Measurements from ENCODE around the gene SLC25A33.

Gene SLC25A33

DNA sequence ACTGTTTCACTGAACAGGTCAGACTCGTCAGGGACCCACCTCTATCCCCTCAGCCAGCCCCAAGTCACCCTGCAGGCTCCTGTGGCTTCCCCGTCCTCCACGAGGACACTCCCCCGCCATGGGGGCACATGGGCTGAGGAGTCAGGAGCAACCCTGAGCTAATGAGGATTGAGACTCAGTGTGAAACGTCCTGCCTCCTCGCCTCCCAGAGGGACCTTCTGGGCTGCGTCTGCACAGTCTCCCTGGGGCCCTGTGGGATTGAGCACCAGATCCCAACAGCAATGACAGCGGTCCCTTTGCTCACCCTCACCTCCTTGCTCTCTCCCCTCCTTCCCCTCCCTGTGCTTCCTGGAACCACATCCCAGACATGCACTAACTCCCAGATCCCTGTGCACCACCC, 18.9 kb upstream of the SLC25A33 start:
- no peaks in the 10 kb centered on the region for H3K27me3 Mint-ChIP-seq
- no peaks in the 10 kb centered on the region for H3K4me1 Mint-ChIP-seq
- no peak overlapping the region for H3K27ac Mint-ChIP-seq
- no peaks in the 10 kb centered on the region for H3K9me3 Mint-ChIP-seq
- H3K4me3 Mint-ChIP-seq = no peak overlapping the region
- DNase-seq = no peak
- H3K36me3 Mint-ChIP-seq = no peaks in the 10 kb centered on the region
- ATAC-seq (replicated peaks) = no peak

DNA sequence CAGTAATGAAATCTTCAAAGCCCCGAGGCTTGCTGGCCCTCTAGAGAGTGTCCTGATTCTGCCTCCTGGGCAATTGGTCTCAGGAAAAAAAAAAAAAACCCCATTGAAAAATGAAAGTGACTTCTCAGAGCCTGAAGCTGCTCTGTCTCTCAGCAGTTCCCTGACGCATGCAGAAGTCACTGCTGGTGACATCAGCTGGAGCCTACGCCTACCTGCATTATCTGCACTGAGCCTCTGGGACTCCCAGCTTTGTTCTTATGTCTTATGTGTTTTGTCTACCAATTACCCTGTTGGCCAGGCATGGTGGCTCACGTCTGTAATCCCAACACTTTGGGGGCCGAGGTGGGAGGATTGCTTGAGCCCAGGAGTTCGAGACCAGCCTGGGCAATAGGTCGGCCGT, 10.1 kb upstream of the SLC25A33 start:
- H3K9me3 Mint-ChIP-seq = no peaks in the 10 kb centered on the region
- no peak overlapping the region for H3K4me3 Mint-ChIP-seq
- H3K36me3 Mint-ChIP-seq = no peaks in the 10 kb centered on the region
- DNase-seq = no peak
- peaks cover 2 to 19% of the 10 kb centered on the region in 2 donors for H3K4me1 Mint-ChIP-seq
- ATAC-seq (replicated peaks) = peak; percentile 25 to 68
- H3K27ac Mint-ChIP-seq = no peak overlapping the region
- no peaks in the 10 kb centered on the region for H3K27me3 Mint-ChIP-seq

DNA sequence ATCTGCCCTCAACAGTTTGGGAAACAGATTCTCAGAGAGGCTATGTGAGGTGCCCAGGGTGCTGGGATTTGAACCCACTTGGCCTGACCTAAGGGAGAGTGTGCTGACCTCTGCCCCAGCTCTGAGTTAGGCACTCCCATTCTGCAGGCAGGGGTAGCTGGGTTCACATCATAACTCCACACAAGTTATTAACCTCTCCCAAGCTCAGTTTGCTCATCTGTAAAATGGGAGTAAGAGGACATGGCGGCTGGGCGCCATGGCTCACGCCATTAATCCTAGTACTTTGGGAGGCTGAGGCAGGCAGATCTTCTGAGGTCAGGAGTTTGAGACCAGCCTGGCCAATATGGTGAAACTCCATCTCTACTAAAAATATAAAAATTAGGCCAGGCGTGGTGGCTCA, 8.9 kb upstream of the SLC25A33 start:
- ATAC-seq (replicated peaks) = no peak
- DNase-seq = no peak
- no peaks in the 10 kb centered on the region for H3K9me3 Mint-ChIP-seq
- H3K36me3 Mint-ChIP-seq = no peaks in the 10 kb centered on the region
- H3K4me3 Mint-ChIP-seq = no peak overlapping the region
- no peaks in the 10 kb centered on the region for H3K27me3 Mint-ChIP-seq
- H3K27ac Mint-ChIP-seq = no peak overlapping the region
- H3K4me1 Mint-ChIP-seq = peaks cover 2 to 19% of the 10 kb centered on the region in 2 donors

DNA sequence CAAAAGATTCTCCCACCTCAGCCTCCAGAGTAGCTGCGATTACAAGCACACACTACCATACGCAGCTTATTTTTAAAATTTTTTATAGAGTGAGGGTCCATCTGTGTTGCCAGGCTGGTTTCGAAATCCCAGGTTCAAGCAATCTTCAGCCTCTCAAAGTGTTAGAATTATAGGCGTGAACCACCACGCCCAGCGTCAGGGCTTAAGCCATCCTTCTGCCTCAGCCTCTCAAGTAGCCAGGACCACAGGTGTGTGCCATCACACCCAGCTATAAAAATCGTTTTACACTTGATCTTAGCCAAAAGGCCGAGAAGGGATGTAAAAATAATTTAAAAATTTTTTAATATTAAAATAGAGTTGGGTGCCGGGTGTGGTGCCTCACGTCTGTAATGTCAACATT, 4.3 kb upstream of the SLC25A33 start:
- ATAC-seq (replicated peaks) = no peak
- Mint-ChIP-seq H3K4me3 (no peak overlapping the region), H3K4me1 (peaks cover 8 to 15% of the 10 kb centered on the region in 2 donors), H3K27me3 (no peaks in the 10 kb centered on the region), H3K36me3 (peaks cover 0 to 1% of the 10 kb centered on the region in 2 donors), H3K27ac (no peak overlapping the region), H3K9me3 (peaks cover 0 to 1% of the 10 kb centered on the region in 2 donors)
- DNase-seq = no peak

DNA sequence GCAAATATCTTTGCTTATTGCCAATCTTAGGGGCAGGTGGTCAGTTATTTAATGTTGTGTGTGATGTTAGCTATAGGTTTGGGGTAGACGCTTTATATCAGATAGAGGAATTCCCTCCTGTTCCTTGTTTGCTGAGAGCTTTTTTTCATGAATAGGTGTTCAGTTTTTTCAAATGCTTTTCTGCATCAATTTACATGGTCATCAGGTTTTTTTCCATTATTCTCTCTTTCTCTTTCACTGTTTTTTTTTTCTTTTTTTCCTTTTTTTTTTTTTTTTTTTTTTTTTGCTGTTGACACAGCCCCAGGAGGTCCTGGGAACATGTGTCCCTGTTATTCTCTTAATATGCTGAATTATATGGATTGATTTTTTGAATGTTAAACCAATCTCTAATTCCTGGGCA, 3.0 kb upstream of the SLC25A33 start:
- H3K4me3 Mint-ChIP-seq = no peak overlapping the region
- no peak overlapping the region for H3K27ac Mint-ChIP-seq
- no peaks in the 10 kb centered on the region for H3K27me3 Mint-ChIP-seq
- H3K36me3 Mint-ChIP-seq = peaks cover 0 to 1% of the 10 kb centered on the region in 2 donors
- peaks cover 0 to 1% of the 10 kb centered on the region in 2 donors for H3K9me3 Mint-ChIP-seq
- DNase-seq (no peak), ATAC-seq (replicated peaks) (no peak)
- peaks cover 14 to 28% of the 10 kb centered on the region in 2 donors for H3K4me1 Mint-ChIP-seq

DNA sequence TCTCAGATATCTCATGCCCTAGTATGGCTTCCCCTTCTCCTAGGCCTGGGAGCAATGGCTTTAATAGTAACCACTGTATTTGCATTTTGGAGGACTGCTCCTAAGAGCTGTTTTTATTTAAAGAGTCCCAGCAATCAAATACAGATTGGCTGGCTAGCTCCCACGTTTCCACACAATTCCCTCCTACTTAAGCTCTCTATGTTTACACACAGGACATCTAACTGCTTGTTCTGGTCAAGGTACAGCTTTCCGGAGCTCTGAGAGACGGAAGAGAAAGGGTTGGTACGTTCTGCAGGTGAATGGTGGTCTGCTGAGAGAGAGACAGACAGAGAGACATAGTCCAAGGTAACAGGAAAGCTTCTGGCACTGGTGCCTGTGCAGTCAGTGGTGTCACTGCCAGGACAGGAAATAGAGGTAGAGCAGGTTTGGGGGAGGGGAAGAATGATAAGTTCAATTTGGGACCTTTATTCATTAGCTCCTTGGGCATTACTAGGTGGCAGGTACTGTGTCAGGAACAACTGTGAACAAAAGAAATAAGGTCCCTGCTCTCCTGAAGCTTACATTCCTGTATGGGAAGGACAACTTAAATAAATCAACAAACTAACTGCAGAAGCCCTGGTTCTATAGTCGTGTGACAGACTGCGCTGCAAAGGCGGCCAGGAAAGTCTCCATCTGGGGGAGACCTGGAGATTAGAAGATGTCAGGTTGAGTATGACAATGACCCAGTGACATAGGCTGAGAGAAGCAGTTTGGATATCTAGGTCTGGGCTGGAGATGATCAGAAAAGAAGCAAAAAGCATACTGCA, 1.2 kb upstream of the SLC25A33 start:
- Mint-ChIP-seq H3K4me3 (peak overlapping the region in 1 of 2 donors; percentile 5), H3K4me1 (peaks cover 19 to 39% of the 10 kb centered on the region in 2 donors), H3K27me3 (no peaks in the 10 kb centered on the region), H3K27ac (peak overlapping the region; percentile 44), H3K36me3 (peaks cover 5 to 7% of the 10 kb centered on the region in 2 donors), H3K9me3 (peaks cover 0 to 1% of the 10 kb centered on the region in 2 donors)
- DNase-seq = no peak
- no peak for ATAC-seq (replicated peaks)

DNA sequence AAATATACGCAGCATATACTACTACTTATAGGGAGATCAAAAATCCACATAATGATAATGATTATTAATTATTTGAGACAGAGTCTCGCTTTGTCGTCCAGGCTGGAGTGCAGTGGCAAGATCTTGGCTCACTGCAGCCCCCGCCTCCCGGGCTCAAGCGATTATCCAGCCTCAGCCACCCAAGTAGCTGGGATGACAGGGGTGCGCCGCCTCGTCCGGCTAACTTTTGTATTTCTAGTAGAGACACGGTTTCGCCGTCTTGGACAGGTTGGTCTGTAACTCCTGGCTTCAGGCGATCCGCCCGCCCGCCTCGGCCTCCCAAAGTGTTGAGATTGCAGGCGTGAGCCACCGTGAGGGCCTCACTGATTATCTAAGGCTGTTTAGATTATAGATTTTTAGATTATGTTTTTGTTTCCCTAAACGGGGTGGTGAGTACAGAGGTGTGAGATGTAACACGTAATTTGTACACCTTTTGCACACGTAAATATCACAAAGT, 548 bp upstream of the SLC25A33 start:
- H3K4me1 Mint-ChIP-seq = peaks cover 19 to 39% of the 10 kb centered on the region in 2 donors
- H3K27me3 Mint-ChIP-seq = no peaks in the 10 kb centered on the region
- peaks cover 5 to 7% of the 10 kb centered on the region in 2 donors for H3K36me3 Mint-ChIP-seq
- ATAC-seq (replicated peaks) (no peak), DNase-seq (no peak)
- H3K9me3 Mint-ChIP-seq = peaks cover 0 to 1% of the 10 kb centered on the region in 2 donors
- H3K27ac Mint-ChIP-seq = peak overlapping the region; percentile 86
- H3K4me3 Mint-ChIP-seq = peak overlapping the region; percentile 69 to 70

DNA sequence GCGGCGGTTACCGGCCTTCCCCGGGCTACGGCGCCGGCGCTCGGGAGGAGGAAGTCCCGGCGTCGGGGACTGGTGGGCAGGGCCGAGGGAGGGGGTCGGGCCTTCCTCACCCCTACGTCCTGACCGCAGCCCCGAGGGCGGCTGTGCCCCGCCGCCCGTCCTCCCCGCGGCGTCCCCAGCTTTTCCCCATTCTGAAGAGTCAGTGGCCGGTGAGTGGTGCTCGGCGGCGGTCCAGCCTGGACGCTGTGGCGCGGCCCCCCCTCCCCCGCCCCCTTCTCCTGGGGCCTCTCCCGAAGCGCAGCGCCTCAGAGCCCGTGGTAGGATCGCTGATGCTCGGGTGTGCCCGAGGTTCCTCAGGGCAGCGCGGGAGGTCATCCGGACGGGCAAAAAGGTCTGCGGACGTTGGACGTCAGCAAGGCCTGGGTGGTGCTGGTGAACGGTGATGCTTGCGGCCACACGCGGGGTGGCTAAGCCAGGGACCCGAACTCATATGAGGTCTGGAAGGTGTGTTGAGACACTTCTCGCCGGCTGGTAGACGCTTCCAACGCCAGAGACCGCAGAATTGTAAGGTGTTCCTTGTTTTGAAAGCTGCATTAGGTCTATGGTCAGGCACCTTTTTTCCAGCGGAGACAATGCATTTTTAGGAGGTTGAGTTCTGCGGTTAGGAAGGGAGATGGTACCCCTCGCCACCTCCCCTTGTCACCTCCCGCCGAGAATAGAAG, 725 bp downstream of the SLC25A33 start:
- peaks cover 7 to 9% of the 10 kb centered on the region in 2 donors for H3K36me3 Mint-ChIP-seq
- H3K27ac Mint-ChIP-seq = peak overlapping the region; percentile 96
- DNase-seq (no peak), ATAC-seq (replicated peaks) (peak; percentile 65 to 67)
- H3K4me3 Mint-ChIP-seq = peak overlapping the region; percentile 93
- H3K27me3 Mint-ChIP-seq = no peaks in the 10 kb centered on the region
- peaks cover 21 to 46% of the 10 kb centered on the region in 2 donors for H3K4me1 Mint-ChIP-seq
- peaks cover 0 to 1% of the 10 kb centered on the region in 2 donors for H3K9me3 Mint-ChIP-seq

DNA sequence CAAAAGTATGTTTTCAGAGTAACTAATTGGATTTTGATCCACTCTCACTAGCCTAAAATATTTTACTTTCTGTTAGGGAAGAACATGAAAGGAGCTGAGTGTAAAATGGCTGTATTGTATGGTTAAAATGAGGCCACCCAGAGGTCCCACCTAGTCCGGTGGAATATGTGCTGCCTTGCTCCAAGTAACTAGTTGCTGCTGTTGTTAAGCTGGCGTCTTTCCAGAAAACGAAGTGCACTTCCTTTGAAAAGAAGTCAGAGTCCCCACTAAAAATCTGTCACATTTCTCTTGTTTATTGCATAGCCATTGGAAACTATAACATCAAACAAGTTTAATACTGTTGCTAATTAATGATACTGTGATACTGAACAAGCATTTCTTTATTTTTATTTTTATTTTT, 3.2 kb downstream of the SLC25A33 start:
- Mint-ChIP-seq H3K4me3 (peak overlapping the region; percentile 29 to 62), H3K27ac (no peak overlapping the region), H3K4me1 (peaks cover 26 to 58% of the 10 kb centered on the region in 2 donors), H3K36me3 (peaks cover 9 to 16% of the 10 kb centered on the region in 2 donors), H3K9me3 (no peaks in the 10 kb centered on the region), H3K27me3 (no peaks in the 10 kb centered on the region)
- ATAC-seq (replicated peaks) (no peak), DNase-seq (no peak)

DNA sequence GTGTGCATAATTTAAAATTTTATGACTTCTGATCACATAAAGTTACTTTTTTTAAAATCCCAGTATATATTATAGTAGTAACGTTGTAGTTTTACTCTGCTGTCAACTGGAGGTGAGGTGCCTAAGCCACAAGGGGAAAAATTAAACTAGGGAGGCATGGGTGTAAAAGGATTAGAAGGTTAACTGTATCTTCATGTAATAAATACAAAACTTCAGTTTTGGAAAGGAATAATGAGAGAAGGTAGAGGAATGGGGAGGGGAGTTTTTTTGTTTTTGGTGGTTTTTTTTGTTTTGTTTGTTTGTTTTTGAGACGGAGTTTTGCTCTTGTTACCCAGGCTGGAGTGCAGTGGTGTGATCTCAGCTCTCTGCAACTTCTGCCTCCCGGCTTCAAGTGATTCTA, 5.7 kb downstream of the SLC25A33 start:
- Mint-ChIP-seq H3K27me3 (no peaks in the 10 kb centered on the region), H3K27ac (no peak overlapping the region), H3K4me3 (no peak overlapping the region), H3K36me3 (peaks cover 16 to 28% of the 10 kb centered on the region in 2 donors), H3K9me3 (no peaks in the 10 kb centered on the region), H3K4me1 (peaks cover 23 to 57% of the 10 kb centered on the region in 2 donors)
- DNase-seq = no peak
- no peak for ATAC-seq (replicated peaks)

DNA sequence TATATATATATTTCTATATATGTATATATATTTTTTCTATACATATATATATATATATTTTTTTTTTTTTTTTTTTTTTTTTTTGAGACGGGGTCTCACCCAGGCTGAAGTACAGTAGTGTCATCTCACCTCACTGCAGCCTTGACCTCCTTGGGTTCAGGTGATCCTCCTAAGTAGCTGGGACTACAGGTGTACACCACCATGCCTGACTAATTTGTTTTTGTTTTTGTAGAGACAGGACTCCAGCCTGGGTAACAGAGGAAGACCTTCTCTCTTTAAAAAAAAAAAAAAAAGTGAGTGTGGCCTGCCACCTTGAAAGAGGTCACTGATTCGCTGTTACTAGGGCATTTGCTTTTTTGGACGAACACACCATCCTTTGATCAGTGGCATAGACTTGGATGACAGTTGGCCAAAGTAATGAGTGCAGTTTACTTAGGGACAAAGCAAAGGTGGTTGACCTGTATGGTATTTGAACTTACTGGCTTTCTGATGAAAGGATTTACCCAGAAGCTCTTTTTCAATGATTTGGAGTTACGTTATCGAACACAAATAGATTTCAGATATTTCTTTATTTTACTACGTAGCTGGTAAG, 10.8 kb downstream of the SLC25A33 start:
- ATAC-seq (replicated peaks) = no peak
- Mint-ChIP-seq H3K36me3 (peaks cover 20 to 26% of the 10 kb centered on the region in 2 donors), H3K4me1 (peaks cover 12 to 25% of the 10 kb centered on the region in 2 donors), H3K4me3 (no peak overlapping the region), H3K27ac (no peak overlapping the region), H3K9me3 (no peaks in the 10 kb centered on the region), H3K27me3 (no peaks in the 10 kb centered on the region)
- DNase-seq = no peak

DNA sequence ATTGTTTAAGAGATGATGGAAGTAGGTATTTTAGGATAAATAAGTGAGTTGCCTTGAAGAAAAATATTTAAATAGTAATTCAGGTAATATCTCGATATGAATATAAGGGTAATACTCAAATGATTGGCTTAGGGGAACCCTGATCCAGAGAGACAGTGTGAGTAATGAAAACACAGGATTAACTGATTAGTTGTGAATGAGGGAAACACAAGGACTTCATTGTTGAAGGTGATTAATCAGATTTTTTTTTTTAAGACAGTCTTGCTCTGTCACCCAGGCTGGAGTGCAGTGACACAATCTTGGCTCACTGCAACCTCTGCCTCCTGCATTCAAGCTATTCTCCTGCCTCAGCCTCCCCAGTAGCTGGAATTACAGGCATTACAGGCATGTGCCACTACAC, 12.7 kb downstream of the SLC25A33 start:
- Mint-ChIP-seq H3K27ac (no peak overlapping the region), H3K36me3 (peaks cover 33 to 38% of the 10 kb centered on the region in 2 donors), H3K4me1 (peaks cover 9 to 18% of the 10 kb centered on the region in 2 donors), H3K9me3 (no peaks in the 10 kb centered on the region), H3K27me3 (no peaks in the 10 kb centered on the region), H3K4me3 (no peak overlapping the region)
- no peak for DNase-seq
- no peak for ATAC-seq (replicated peaks)

DNA sequence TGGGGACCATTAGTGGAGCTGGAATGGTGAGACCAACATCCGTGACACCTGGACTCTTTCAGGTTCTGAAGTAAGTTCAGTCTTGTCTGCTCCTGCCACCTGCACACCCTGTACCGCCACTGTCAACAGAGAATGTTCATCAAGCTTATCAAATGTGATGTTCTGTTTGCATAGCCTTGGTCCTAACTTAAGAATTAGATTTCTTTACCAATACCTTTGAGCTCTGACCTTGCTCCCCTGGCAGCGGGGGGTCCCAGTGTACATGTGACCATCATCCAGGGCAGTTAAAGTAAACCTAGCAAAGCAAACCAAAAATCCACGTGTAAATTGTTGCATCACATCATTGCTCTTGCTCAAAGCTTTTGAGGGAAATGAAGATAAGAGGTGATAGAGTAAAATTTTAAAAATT, 14.5 kb downstream of the SLC25A33 start:
- H3K4me3 Mint-ChIP-seq = no peak overlapping the region
- no peaks in the 10 kb centered on the region for H3K9me3 Mint-ChIP-seq
- no peak overlapping the region for H3K27ac Mint-ChIP-seq
- DNase-seq = no peak
- no peak for ATAC-seq (replicated peaks)
- H3K4me1 Mint-ChIP-seq = peaks cover 6 to 8% of the 10 kb centered on the region in 2 donors
- no peaks in the 10 kb centered on the region for H3K27me3 Mint-ChIP-seq
- H3K36me3 Mint-ChIP-seq = peaks cover 35 to 36% of the 10 kb centered on the region in 2 donors

DNA sequence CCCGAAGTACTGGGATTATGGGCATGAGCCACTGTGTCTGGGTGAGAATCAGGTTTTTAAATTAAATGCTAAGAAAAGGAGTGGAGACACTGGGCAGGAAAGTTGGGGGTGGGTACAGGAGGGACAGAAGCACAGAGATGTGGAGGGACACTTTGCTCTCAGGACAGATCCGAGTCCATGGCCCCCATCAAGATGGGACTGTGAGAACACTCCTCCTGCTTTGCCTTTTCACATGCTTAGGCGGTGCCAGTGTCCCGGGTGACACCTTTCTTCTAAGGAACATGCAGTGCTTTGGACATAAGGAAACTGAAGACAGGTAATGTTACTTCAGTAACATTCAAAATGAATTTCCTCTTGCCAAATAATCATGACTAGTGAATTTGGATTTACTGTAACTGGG, 16.7 kb downstream of the SLC25A33 start:
- Mint-ChIP-seq H3K27ac (no peak overlapping the region), H3K36me3 (peaks cover 33 to 37% of the 10 kb centered on the region in 2 donors), H3K4me3 (no peak overlapping the region), H3K27me3 (no peaks in the 10 kb centered on the region), H3K9me3 (no peaks in the 10 kb centered on the region), H3K4me1 (peaks cover 0 to 2% of the 10 kb centered on the region in 2 donors)
- ATAC-seq (replicated peaks) (no peak), DNase-seq (no peak)
